Measurements from ENCODE around the gene SRGAP1.

The SRGAP1 gene

DNA sequence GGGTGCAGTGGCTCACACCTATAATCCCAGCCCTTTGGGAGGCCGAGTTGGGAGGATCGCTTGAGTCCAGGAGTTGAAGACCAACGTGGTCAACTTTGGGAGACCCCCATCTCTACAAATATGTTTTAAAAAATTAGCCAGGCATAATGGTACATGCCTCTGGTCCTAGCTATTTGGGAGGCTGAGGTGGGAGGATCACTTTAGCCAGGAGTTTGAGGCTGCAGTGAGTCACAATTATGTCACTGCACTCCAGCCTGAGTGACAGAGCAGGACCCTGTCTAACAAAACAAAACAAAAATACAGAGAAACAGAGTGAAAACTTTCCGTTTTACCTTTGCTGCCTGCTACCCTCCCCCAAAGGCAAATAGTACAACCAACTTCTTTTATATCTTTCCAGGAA is 60.2 kb downstream of the SRGAP1 start:
- H3K36me3 ChIP-seq (ENCODE audit: control insufficient read depth, insufficient read depth, low read length), result no peaks in the 10 kb centered on the region
- no peak overlapping the region for H3K4me3 ChIP-seq (ENCODE audit: low read length)
- DNase-seq (ENCODE audit: low read depth, low spot score), result no peak
- H3K9me3 ChIP-seq (ENCODE audit: control insufficient read depth, insufficient read depth, low read length), result no peaks in the 10 kb centered on the region
- H3K27ac ChIP-seq (ENCODE audit: low read length), result no peak overlapping the region
- no peaks in the 10 kb centered on the region for H3K27me3 ChIP-seq (ENCODE audit: control insufficient read depth, insufficient read depth, low read length)
- H3K4me1 ChIP-seq (ENCODE audit: control insufficient read depth, insufficient read depth, low read length), result no peaks in the 10 kb centered on the region
- no CpG with 5 or more reads among the region's 4 CpGs for WGBS (ENCODE audit: insufficient coverage, insufficient read length)

DNA sequence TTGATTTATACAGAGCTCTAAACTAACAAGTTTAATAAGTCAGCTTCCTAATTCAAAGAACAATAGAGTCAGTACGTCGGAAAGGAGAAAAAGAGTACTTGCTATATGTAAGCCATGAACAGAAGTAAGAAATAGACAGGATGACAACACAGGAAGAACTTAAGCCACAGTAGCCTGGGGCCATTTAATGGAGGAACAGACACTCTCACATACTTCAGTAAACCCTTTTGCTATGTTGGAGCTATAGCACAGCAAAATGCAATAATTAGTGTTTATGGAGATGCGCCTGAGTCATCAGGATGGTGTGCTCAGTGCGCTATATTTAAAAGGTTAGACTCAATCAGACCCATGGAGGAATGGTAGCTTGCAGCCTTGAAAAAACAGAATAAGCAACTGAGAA is 61.0 kb downstream of the SRGAP1 start:
- no CpG with 5 or more reads among the region's 4 CpGs for WGBS (ENCODE audit: insufficient coverage, insufficient read length)
- Histone ChIP-seq H3K9me3 (ENCODE audit: control insufficient read depth, insufficient read depth, low read length) (no peaks in the 10 kb centered on the region), H3K4me3 (ENCODE audit: low read length) (no peak overlapping the region), H3K27ac (ENCODE audit: low read length) (no peak overlapping the region), H3K27me3 (ENCODE audit: control insufficient read depth, insufficient read depth, low read length) (no peaks in the 10 kb centered on the region), H3K4me1 (ENCODE audit: control insufficient read depth, insufficient read depth, low read length) (no peaks in the 10 kb centered on the region), H3K36me3 (ENCODE audit: control insufficient read depth, insufficient read depth, low read length) (no peaks in the 10 kb centered on the region)
- no peak for DNase-seq (ENCODE audit: low read depth, low spot score)

DNA sequence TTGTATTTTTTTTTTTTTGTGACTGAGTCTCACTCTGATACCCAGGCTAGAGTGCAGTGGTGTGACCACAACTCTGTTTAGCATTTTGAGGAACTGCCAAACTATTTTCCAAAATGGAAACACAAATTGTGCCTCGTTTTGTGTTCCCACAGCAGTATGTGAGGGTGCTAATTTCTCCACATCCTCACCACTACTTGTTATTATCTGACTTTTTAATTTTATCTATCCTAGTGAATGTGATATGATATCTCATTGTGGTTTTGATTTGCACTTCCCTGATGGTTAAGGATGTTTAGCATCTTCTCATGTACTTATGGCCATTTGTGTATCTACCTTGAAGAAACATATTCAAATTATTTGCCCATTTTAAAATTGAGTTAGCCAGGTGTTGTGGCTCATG is 62.4 kb downstream of the SRGAP1 start:
- Histone ChIP-seq H3K27me3 (ENCODE audit: control insufficient read depth, insufficient read depth, low read length) (no peaks in the 10 kb centered on the region), H3K9me3 (ENCODE audit: control insufficient read depth, insufficient read depth, low read length) (no peaks in the 10 kb centered on the region), H3K36me3 (ENCODE audit: control insufficient read depth, insufficient read depth, low read length) (no peaks in the 10 kb centered on the region), H3K27ac (ENCODE audit: low read length) (no peak overlapping the region), H3K4me1 (ENCODE audit: control insufficient read depth, insufficient read depth, low read length) (no peaks in the 10 kb centered on the region), H3K4me3 (ENCODE audit: low read length) (no peak overlapping the region)
- DNase-seq (ENCODE audit: low read depth, low spot score), result no peak
- no CpG with 5 or more reads among the region's 1 CpG for WGBS (ENCODE audit: insufficient coverage, insufficient read length)

DNA sequence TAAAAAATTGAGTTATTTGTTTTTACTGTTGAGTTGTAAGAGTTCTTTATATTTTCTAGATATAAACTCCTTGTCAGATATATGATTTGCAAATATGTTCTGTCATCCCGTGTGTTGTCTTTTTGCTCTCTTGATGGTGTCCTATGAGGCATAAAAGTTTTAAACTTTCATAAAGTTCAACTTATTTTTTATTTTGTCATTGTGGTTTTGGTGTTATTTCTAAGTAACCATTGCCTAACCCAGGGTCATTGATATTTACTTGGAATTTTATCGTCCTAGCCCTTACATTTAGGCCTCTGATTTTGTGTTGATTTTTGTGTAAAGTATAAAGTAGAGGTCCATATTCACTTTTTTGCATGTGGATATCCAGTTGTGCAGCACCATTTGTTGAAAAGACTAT is 63.1 kb downstream of the SRGAP1 start:
- WGBS (ENCODE audit: insufficient coverage, insufficient read length), result no CpG with 5 or more reads among the region's 2 CpGs
- Histone ChIP-seq H3K27ac (ENCODE audit: low read length) (no peak overlapping the region), H3K4me3 (ENCODE audit: low read length) (no peak overlapping the region), H3K36me3 (ENCODE audit: control insufficient read depth, insufficient read depth, low read length) (no peaks in the 10 kb centered on the region), H3K27me3 (ENCODE audit: control insufficient read depth, insufficient read depth, low read length) (no peaks in the 10 kb centered on the region), H3K4me1 (ENCODE audit: control insufficient read depth, insufficient read depth, low read length) (no peaks in the 10 kb centered on the region), H3K9me3 (ENCODE audit: control insufficient read depth, insufficient read depth, low read length) (no peaks in the 10 kb centered on the region)
- DNase-seq (ENCODE audit: low read depth, low spot score), result no peak

DNA sequence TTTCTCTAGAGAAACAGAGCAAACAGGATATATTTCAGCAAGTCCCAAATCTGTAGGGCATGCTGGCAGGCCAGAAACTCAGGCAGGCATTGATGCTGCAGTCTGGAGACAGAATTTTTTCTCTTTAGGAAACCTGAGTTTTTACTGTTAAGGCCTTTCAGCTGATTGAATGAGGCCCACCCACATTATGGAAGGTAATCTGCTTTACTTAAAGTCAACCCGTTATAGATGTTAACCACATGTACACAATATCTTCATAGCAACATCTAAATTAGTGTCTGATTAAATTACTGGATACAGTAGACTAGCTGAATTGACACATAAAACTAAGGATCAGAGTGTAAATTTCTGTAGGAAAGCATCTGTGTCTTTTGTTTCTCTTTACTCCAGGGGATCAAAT is 65.2 kb downstream of the SRGAP1 start:
- H3K9me3 ChIP-seq (ENCODE audit: control insufficient read depth, insufficient read depth, low read length), result no peaks in the 10 kb centered on the region
- H3K27me3 ChIP-seq (ENCODE audit: control insufficient read depth, insufficient read depth, low read length), result no peaks in the 10 kb centered on the region
- DNase-seq (ENCODE audit: low read depth, low spot score), result no peak
- no peak overlapping the region for H3K4me3 ChIP-seq (ENCODE audit: low read length)
- no peak overlapping the region for H3K27ac ChIP-seq (ENCODE audit: low read length)
- no peaks in the 10 kb centered on the region for H3K4me1 ChIP-seq (ENCODE audit: control insufficient read depth, insufficient read depth, low read length)
- WGBS (ENCODE audit: insufficient coverage, insufficient read length), result no CpG with 5 or more reads among the region's 1 CpG
- no peaks in the 10 kb centered on the region for H3K36me3 ChIP-seq (ENCODE audit: control insufficient read depth, insufficient read depth, low read length)

DNA sequence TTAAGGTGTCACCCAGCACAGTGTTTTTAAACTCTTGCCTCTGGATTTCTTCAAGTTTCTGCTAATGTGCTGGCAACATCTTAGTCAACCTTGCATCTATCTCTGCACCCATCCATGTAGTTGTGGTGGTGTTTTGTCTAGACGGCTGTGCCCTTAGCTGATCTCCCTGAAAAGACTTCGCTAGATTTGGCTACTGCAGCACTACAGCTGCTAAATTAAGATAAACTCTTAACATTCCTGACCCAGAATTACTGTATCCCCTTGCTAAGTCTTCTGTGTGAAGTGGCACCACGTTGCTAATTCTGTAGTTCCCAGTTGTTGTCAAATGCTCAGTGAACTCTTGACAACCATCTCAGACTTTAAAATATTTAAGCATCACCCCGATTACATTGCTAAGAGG is 66.8 kb downstream of the SRGAP1 start:
- Histone ChIP-seq H3K4me1 (ENCODE audit: control insufficient read depth, insufficient read depth, low read length) (peaks cover 1% of the 10 kb centered on the region; the same call in 1 of the 2 replicates), H3K4me3 (ENCODE audit: low read length) (no peak overlapping the region), H3K36me3 (ENCODE audit: control insufficient read depth, insufficient read depth, low read length) (no peaks in the 10 kb centered on the region), H3K9me3 (ENCODE audit: control insufficient read depth, insufficient read depth, low read length) (no peaks in the 10 kb centered on the region), H3K27me3 (ENCODE audit: control insufficient read depth, insufficient read depth, low read length) (no peaks in the 10 kb centered on the region), H3K27ac (ENCODE audit: low read length) (no peak overlapping the region)
- DNase-seq (ENCODE audit: low read depth, low spot score), result no peak
- no CpG with 5 or more reads among the region's 4 CpGs for WGBS (ENCODE audit: insufficient coverage, insufficient read length)

DNA sequence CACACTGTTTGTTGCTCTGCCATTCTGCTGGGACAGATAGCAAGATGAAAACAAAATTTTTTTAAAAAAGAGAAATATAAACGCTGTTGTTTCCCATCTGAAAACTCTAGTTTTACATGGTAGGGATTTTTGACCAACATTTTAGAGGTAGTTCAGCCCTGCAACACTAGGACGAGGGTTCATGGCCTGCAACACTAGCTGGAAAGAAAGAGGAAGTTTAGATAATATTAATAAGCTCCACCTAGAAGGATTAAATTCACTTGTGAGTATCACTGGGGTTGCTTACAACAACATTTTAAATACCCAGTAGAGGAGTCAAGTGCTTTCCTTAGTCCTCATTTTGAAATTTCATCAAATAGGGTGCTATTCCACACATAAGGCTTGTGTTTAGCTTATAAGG is 68.2 kb downstream of the SRGAP1 start:
- no peaks in the 10 kb centered on the region for H3K27me3 ChIP-seq (ENCODE audit: control insufficient read depth, insufficient read depth, low read length)
- no peak for DNase-seq (ENCODE audit: low read depth, low spot score)
- H3K4me3 ChIP-seq (ENCODE audit: low read length), result no peak overlapping the region
- no peaks in the 10 kb centered on the region for H3K36me3 ChIP-seq (ENCODE audit: control insufficient read depth, insufficient read depth, low read length)
- no CpG with 5 or more reads among the region's 2 CpGs for WGBS (ENCODE audit: insufficient coverage, insufficient read length)
- H3K9me3 ChIP-seq (ENCODE audit: control insufficient read depth, insufficient read depth, low read length), result no peaks in the 10 kb centered on the region
- H3K27ac ChIP-seq (ENCODE audit: low read length), result no peak overlapping the region
- H3K4me1 ChIP-seq (ENCODE audit: control insufficient read depth, insufficient read depth, low read length), result peaks cover 1% of the 10 kb centered on the region; the same call in 1 of the 2 replicates

DNA sequence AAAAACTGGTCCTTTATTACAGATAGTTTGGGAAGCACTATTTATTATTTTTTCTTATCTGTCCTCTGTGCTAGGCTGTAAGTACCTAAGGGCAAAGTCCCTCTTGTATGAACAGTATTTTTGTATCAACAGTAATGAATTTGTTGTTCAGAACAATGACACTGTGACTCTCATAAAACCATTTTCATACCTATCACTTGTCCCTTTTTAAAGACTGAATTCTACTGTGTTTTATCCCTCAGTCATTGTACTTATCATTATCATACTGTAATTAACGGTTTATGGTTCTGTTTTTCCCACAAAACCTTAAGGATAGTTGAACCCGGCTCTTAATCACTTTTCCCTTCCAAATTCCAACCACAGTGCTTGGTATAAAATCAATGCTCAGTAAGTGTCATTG is 69.4 kb downstream of the SRGAP1 start:
- H3K9me3 ChIP-seq (ENCODE audit: control insufficient read depth, insufficient read depth, low read length), result no peaks in the 10 kb centered on the region
- H3K27me3 ChIP-seq (ENCODE audit: control insufficient read depth, insufficient read depth, low read length), result no peaks in the 10 kb centered on the region
- H3K4me1 ChIP-seq (ENCODE audit: control insufficient read depth, insufficient read depth, low read length), result peaks cover 1% of the 10 kb centered on the region; the same call in 1 of the 2 replicates
- no peak overlapping the region for H3K4me3 ChIP-seq (ENCODE audit: low read length)
- DNase-seq (ENCODE audit: low read depth, low spot score), result no peak
- no CpG with 5 or more reads among the region's 2 CpGs for WGBS (ENCODE audit: insufficient coverage, insufficient read length)
- H3K27ac ChIP-seq (ENCODE audit: low read length), result no peak overlapping the region
- H3K36me3 ChIP-seq (ENCODE audit: control insufficient read depth, insufficient read depth, low read length), result no peaks in the 10 kb centered on the region

DNA sequence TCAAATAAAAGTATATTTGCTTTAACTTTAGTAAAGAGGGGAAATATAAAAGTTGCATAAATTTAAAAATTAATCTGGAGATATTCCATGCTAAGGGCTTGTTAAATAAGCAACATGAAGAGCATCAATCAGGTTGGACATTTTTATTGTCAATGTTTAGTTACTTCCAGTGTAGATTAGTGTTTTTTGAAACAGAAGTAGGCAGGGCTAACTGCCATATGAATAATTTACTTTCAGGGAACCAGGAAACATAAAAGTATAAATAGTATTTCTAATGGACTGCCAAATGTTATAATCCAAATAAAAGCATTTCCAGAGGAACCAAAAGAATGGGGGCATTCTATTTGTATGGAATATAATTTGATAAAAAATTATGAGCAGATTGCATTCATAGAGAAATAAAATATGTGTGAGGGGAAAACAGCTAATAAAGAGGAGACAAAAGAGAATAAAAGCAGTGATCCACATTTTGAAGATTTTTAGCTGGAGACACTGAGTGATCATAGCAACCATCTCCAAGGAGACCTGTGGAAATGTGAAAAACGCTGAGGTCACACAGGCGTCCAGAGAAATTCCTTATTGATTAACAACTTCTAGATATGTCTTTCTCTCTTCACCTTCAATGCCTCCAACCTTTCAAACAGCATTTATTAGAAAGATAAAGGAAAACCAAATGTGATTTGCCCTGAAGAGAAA is 70.8 kb downstream of the SRGAP1 start:
- Histone ChIP-seq H3K9me3 (ENCODE audit: control insufficient read depth, insufficient read depth, low read length) (no peaks in the 10 kb centered on the region), H3K27me3 (ENCODE audit: control insufficient read depth, insufficient read depth, low read length) (no peaks in the 10 kb centered on the region), H3K27ac (ENCODE audit: low read length) (no peak overlapping the region), H3K4me3 (ENCODE audit: low read length) (no peak overlapping the region), H3K36me3 (ENCODE audit: control insufficient read depth, insufficient read depth, low read length) (no peaks in the 10 kb centered on the region), H3K4me1 (ENCODE audit: control insufficient read depth, insufficient read depth, low read length) (peaks cover 1% of the 10 kb centered on the region; the same call in 1 of the 2 replicates)
- no peak for DNase-seq (ENCODE audit: low read depth, low spot score)
- WGBS (ENCODE audit: insufficient coverage, insufficient read length), result no CpG with 5 or more reads among the region's 2 CpGs

DNA sequence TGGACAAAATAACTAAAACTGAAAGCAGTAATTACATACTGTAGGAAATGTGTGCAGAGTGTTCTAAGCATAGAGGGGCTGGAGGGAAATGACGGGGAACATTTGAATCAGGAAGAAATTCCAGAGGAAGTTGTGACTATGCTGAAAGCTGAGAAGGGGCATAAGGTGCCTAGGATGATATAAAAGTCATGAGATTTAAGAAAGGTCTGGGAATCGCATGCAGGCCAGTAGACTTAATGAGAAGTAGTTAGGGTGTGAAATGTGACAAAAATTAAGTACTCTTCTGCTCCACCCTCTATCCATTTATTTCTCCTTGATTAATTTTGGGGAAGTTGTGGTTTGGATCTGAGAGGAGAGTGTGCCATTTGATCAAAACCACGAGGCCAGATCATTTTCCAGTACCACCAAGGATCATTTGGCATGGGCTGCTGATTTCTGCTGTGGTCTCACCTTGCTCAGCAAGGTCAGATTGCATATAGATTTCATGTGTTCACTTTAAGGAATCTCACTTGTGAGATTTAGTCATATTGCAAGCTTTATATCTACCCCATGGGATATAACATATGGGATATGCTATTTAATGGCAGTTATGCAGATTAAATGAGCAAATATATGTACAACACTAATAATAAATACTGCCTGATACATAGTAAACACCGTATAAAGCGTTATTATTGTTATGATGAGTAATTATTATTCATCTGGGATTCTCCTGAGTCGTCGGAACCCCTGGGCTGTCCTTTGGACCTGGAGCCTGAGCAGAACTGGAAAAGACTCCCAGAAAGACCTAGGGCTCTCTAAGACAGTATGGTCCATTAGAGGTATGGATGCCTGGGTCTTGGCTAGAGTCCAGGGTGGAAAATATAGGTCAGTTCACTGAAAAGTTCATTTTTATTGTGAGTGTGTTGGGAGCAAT is 72.3 kb downstream of the SRGAP1 start:
- Histone ChIP-seq H3K27ac (ENCODE audit: low read length) (no peak overlapping the region), H3K27me3 (ENCODE audit: control insufficient read depth, insufficient read depth, low read length) (no peaks in the 10 kb centered on the region), H3K9me3 (ENCODE audit: control insufficient read depth, insufficient read depth, low read length) (no peaks in the 10 kb centered on the region), H3K4me3 (ENCODE audit: low read length) (no peak overlapping the region), H3K4me1 (ENCODE audit: control insufficient read depth, insufficient read depth, low read length) (peaks cover 1% of the 10 kb centered on the region; the same call in 1 of the 2 replicates), H3K36me3 (ENCODE audit: control insufficient read depth, insufficient read depth, low read length) (no peaks in the 10 kb centered on the region)
- DNase-seq (ENCODE audit: low read depth, low spot score), result no peak
- WGBS (ENCODE audit: insufficient coverage, insufficient read length), result no CpG with 5 or more reads among the region's 7 CpGs
